ENCODE results near the gene CYP26C1.
A peak's percentile ranks its signal among the peaks of the same experiment; 100 is the strongest.

The CYP26C1 gene

DNA sequence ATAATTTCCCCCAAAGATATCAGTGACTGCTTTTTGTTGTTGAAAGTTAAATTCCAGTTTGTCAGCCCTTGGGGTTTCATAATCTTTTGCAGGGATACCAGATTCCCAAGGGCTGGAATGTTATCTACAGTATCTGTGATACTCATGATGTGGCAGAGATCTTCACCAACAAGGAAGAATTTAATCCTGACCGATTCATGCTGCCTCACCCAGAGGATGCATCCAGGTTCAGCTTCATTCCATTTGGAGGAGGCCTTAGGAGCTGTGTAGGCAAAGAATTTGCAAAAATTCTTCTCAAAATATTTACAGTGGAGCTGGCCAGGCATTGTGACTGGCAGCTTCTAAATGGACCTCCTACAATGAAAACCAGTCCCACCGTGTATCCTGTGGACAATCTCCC, 16.3 kb downstream of the CYP26C1 start:
- TF ChIP-seq, protein P1, sequence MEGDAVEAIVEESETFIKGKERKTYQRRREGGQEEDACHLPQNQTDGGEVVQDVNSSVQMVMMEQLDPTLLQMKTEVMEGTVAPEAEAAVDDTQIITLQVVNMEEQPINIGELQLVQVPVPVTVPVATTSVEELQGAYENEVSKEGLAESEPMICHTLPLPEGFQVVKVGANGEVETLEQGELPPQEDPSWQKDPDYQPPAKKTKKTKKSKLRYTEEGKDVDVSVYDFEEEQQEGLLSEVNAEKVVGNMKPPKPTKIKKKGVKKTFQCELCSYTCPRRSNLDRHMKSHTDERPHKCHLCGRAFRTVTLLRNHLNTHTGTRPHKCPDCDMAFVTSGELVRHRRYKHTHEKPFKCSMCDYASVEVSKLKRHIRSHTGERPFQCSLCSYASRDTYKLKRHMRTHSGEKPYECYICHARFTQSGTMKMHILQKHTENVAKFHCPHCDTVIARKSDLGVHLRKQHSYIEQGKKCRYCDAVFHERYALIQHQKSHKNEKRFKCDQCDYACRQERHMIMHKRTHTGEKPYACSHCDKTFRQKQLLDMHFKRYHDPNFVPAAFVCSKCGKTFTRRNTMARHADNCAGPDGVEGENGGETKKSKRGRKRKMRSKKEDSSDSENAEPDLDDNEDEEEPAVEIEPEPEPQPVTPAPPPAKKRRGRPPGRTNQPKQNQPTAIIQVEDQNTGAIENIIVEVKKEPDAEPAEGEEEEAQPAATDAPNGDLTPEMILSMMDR (IDR thresholded peaks at IDR 0.05; ENCODE audit: low read depth, low read length): no peak
- Histone ChIP-seq H3K9me3 (ENCODE audit: severe bottlenecking) (no peaks in the 10 kb centered on the region), H3K27me3 (ENCODE audit: insufficient read depth, low read depth, severe bottlenecking) (peaks cover 48% of the 10 kb centered on the region), H3K36me3 (no peaks in the 10 kb centered on the region), H3K27ac (no peak overlapping the region), H3K4me3 (ENCODE audit: low read depth, low read length) (no peak overlapping the region)
- no peak for DNase-seq

DNA sequence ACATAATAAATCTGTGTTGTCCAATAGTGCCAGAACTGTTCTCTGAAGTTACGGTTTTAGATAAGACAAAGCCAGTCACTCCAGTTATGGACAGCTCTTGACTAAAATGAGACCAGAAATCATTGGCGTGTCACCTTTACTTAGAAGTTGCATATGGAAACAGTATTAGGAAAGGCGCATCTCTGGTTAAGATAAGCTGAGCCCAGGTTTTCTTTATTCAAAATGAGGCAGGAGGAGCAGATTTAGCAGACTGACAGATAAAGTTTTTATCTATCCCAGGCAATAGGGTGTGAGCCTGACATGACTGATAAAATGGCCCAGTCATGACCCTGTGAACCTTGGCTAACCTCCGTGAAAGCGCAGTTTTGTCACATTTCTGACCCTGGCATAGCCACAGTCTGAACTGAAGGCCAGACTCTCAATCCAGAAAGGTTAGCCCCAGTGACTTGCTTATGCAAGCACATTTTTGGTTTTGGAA, 17.3 kb downstream of the CYP26C1 start:
- Histone ChIP-seq H3K27ac (no peak overlapping the region), H3K4me3 (ENCODE audit: low read depth, low read length) (no peak overlapping the region), H3K27me3 (ENCODE audit: insufficient read depth, low read depth, severe bottlenecking) (peaks cover 37% of the 10 kb centered on the region), H3K36me3 (no peaks in the 10 kb centered on the region), H3K9me3 (ENCODE audit: severe bottlenecking) (no peaks in the 10 kb centered on the region)
- DNase-seq: no peak
- TF ChIP-seq, protein P1 (IDR thresholded peaks at IDR 0.05; ENCODE audit: low read depth, low read length): no peak

DNA sequence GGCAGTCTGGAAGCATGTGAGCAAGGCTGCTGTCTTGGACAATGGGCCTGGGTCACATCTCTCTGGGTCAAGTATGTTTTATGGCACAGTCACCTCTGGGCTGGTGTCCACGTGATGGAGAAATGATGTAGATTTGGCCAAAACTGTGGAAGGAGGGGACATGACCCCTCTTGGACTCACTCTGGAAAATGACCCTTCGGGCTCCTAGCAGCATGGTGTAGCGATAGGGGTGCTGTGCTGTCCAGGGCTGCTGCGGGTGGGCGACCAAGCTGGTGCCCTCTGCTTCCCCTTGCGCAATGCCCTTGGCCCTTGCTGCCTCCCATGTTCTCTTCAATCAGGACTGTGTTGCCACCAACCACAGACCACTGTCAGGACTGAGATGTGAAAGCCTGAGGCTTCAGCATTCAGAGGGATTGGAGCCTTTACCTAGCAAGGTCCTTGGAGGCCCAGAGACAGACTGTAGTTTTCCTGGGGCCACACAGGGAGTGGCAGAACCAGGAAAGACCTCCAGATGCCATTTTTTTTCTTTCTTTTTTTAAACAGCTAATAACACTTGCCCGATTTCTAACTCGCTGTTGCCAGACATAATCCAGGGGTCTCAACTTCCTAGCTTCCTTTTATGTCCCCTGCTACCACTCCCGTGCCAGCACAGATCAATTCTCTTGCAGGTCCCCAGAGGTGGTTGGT, 19.2 kb downstream of the CYP26C1 start:
- Histone ChIP-seq H3K27ac (no peak overlapping the region), H3K27me3 (ENCODE audit: insufficient read depth, low read depth, severe bottlenecking) (peaks cover 18% of the 10 kb centered on the region), H3K4me3 (ENCODE audit: low read depth, low read length) (peak overlapping the region; percentile 28), H3K9me3 (ENCODE audit: severe bottlenecking) (no peaks in the 10 kb centered on the region), H3K36me3 (no peaks in the 10 kb centered on the region)
- TF ChIP-seq, protein P1 (IDR thresholded peaks at IDR 0.05; ENCODE audit: low read depth, low read length): no peak
- no peak for DNase-seq

DNA sequence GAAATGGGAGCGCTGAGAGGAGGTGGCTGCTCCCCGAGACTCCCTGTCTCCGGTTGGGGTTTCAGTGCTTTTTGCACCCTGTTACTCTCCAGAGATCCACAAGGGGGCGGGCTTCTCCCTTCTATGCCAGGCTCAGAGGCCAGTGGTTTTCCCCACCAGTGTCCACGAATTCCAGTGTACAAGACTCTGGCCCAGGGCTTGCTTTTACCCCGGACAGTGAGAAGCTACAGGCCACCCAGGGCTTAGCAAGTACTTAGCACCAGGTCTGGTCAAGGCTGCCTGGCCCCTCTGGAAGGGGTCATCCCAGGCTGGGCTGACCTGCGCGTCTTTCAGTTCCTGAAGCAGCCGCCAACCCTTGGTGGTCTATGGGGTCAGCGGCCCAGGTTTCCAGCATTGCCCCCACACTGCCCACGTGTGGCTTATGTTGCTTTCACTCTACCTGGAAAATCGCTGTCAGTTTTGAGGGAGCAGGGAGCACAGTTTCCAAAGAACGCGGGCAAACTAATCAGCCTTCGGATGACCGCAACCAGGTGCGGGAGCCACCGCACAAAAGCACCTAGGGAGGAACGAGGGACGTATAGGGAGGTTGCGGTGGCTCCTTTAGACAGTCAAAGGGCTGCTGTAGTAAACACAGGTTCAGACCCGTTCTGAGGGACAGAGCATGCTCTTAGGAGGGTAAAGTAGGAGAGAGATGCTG, 19.9 kb downstream of the CYP26C1 start:
- Histone ChIP-seq H3K36me3 (no peaks in the 10 kb centered on the region), H3K9me3 (ENCODE audit: severe bottlenecking) (no peaks in the 10 kb centered on the region), H3K4me3 (ENCODE audit: low read depth, low read length) (peak overlapping the region; percentile 28), H3K27ac (no peak overlapping the region), H3K27me3 (ENCODE audit: insufficient read depth, low read depth, severe bottlenecking) (peaks cover 11% of the 10 kb centered on the region)
- TF ChIP-seq, protein P1 (IDR thresholded peaks at IDR 0.05; ENCODE audit: low read depth, low read length): peak; percentile 82
- DNase-seq: peak; percentile 58

DNA sequence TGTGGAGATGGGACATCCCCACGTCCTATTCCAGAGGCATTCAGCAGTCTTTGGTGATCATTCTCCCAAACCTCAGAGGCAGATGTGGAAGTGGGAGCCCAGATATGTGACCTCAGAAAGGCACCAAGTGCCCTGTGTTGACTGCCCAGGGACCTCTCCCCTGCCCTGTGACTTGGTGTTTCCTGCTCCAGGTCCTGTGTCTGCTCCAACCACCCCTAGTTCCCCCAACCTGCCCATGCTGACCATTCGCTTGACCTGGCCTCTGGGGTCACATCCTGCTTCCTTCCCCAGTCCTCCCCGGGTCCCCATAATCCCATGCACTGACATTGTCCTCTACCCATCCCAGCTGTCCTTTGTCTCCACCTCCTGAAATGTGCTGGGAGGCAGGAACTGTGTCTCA, 20.7 kb downstream of the CYP26C1 start:
- H3K27me3 ChIP-seq (ENCODE audit: insufficient read depth, low read depth, severe bottlenecking): peaks cover 6% of the 10 kb centered on the region
- no peaks in the 10 kb centered on the region for H3K9me3 ChIP-seq (ENCODE audit: severe bottlenecking)
- H3K27ac ChIP-seq: no peak overlapping the region
- no peaks in the 10 kb centered on the region for H3K36me3 ChIP-seq
- no peak overlapping the region for H3K4me3 ChIP-seq (ENCODE audit: low read depth, low read length)
- TF ChIP-seq, protein P1 (IDR thresholded peaks at IDR 0.05; ENCODE audit: low read depth, low read length): no peak
- DNase-seq: no peak

All from WERI-Rb-1 (cell line).